Measurements from ENCODE around the gene AFAP1L1. TPM values are rescaled to one million over a fixed set of nuclear protein-coding genes. Genes with fewer than 3 reads are reported as not detected.

AFAP1L1 gene
- total RNA-seq, result 10.5 and 14.4 TPM in 2 replicates

GRCh38 chr5:149271716-149272563 lies at the start of gene AFAP1L1:
Gene AFAP1L1, plus strand, starts transcription at chr5:149271859. Its CDS starts 110 bp downstream, at chr5:149271969.

GRCh38 chr5:149345147-149345891 lies 73.7 kb downstream of the AFAP1L1 start, which contains the start of gene GRPEL2:
Gene GRPEL2, plus strand, starts transcription at chr5:149345499. Its CDS starts 41 bp downstream, at chr5:149345540.

GRCh38 chr5:149357370-149358293 lies 86.0 kb downstream of the AFAP1L1 start, which contains the start of gene PCYOX1L:
Gene PCYOX1L, plus strand, starts transcription at chr5:149358046. Its CDS starts 23 bp downstream, at chr5:149358069.

GRCh38 chr5:149379177-149379761 lies 107.6 kb downstream of the AFAP1L1 start, which contains the start of gene IL17B:
Gene IL17B, minus strand, starts transcription at chr5:149379292. Its CDS starts 67 bp downstream, at chr5:149379225.

Other genes starting within 250 kb of the AFAP1L1 start
- 6.8 and 12.1 TPM in 2 replicates for gene SH3TC2, start 208.8 kb upstream of the AFAP1L1 start, total RNA-seq
- 5.5 and 7.2 TPM in 2 replicates for gene ABLIM3, start 130.4 kb upstream of the AFAP1L1 start, total RNA-seq
- 20.2 and 24.6 TPM in 2 replicates for gene GRPEL2, start 73.6 kb downstream of the AFAP1L1 start, total RNA-seq
- 10.1 and 12.4 TPM in 2 replicates for gene PCYOX1L, start 86.2 kb downstream of the AFAP1L1 start, total RNA-seq
- gene IL17B, start 107.4 kb downstream of the AFAP1L1 start, total RNA-seq, result not detected in 2 replicates

All from hair follicular keratinocyte (primary cell).